DND-41 (cell line): ENCODE data around the gene ZNF99.
"Not testable (repeated sequence)": the region's sequence is repeated elsewhere in the genome, so short reads cannot be mapped to it uniquely, and the experiment has no call there.

Experiments
- ATAC-seq: fragments of 200-7000 bp; cut with Tn5 transposase; 3 replicates; pipeline ENCODE4 v1.9.1; 2021; ENCODE audit warnings: low read depth; ENCODE audit not compliant: insufficient read depth
- DNase-seq: peaks from one replicate; pipeline ENCODE4 v3.0.0-alpha.2; 2020
- H2AFZ ChIP-seq: 2 replicates; pipeline ENCODE4 v1.6.0; 2012; ENCODE audit warnings: low read depth, low read length
- H3K27ac ChIP-seq: 2 replicates; pipeline ENCODE4 v1.5.1; 2012; ENCODE audit warnings: low read length, inconsistent platforms
- H3K27me3 ChIP-seq: fragments of 200-600 bp; sonication (generic); 2 replicates; pipeline ENCODE4 v1.6.0; 2012; ENCODE audit warnings: low read length, mild to moderate bottlenecking, inconsistent platforms; ENCODE audit not compliant: insufficient read depth, poor library complexity
- H3K36me3 ChIP-seq: 2 replicates; pipeline ENCODE4 v1.5.1; 2012; ENCODE audit warnings: low read length, inconsistent platforms; ENCODE audit not compliant: insufficient read depth
- H3K4me1 ChIP-seq: 2 replicates; pipeline ENCODE4 v1.5.1; 2012; ENCODE audit warnings: mild to moderate bottlenecking, low read length; ENCODE audit not compliant: insufficient read depth
- H3K4me2 ChIP-seq: 2 replicates; pipeline ENCODE4 v1.6.0; 2012; ENCODE audit warnings: mild to moderate bottlenecking, moderate library complexity, low read length, inconsistent platforms; ENCODE audit not compliant: insufficient read depth
- H3K4me3 ChIP-seq, 2 experiments: fragments of 200-600 bp in 1 of 2; shearing (Covaris generic) in 1 of 2; 2 replicates each; pipeline ENCODE4 v1.5.1; 2012 to 2016; ENCODE audit warnings: inconsistent platforms in 2 of 2, low read length in 2 of 2, mild to moderate bottlenecking in 2 of 2, low read depth in 1 of 2, moderate library complexity in 1 of 2
- H3K79me2 ChIP-seq: 2 replicates; pipeline ENCODE4 v1.6.0; 2012; ENCODE audit warnings: low read length, inconsistent platforms; ENCODE audit not compliant: insufficient read depth
- H3K9ac ChIP-seq: 2 replicates; pipeline ENCODE4 v1.6.0; 2012; ENCODE audit warnings: low read depth, mild to moderate bottlenecking, inconsistent platforms, low read length, moderate library complexity
- H3K9me3 ChIP-seq: 2 replicates; pipeline ENCODE4 v1.5.1; 2012; ENCODE audit warnings: low read length, moderate library complexity, mild to moderate bottlenecking, inconsistent platforms; ENCODE audit not compliant: insufficient read depth, severe bottlenecking
- H4K20me1 ChIP-seq: 2 replicates; pipeline ENCODE4 v1.6.0; 2012; ENCODE audit warnings: low read length; ENCODE audit not compliant: insufficient read depth
- CTCF ChIP-seq: IDR thresholded peaks from 2 replicates; pipeline ENCODE4 v1.5.1; 2012; ENCODE audit warnings: borderline replicate concordance, low read length, moderate library complexity, mild to moderate bottlenecking; ENCODE audit not compliant: poor library complexity, severe bottlenecking; ENCODE audit errors: extremely low read depth
- EZH2 ChIP-seq: IDR thresholded peaks from 3 replicates; pipeline ENCODE4 v1.6.1; 2012; ENCODE audit warnings: borderline replicate concordance, low read depth, mild to moderate bottlenecking, moderate library complexity, low read length, inconsistent platforms; ENCODE audit not compliant: severe bottlenecking

Gene ZNF99

GRCh38 chr19:22708983-22709382, 75.0 kb downstream of the ZNF99 start:
- H3K27me3 ChIP-seq, result no peaks in the 10 kb centered on the region
- peaks cover 8% of the 10 kb centered on the region for H3K9me3 ChIP-seq
- DNase-seq, result no peak
- no peak for TF ChIP-seq EZH2
- TF ChIP-seq CTCF, result no peak
- H4K20me1 ChIP-seq, result no peaks in the 10 kb centered on the region
- no peaks in the 10 kb centered on the region for H3K4me1 ChIP-seq
- no peak overlapping the region for H3K27ac ChIP-seq
- ATAC-seq, result no peak
- H3K9ac ChIP-seq, result no peak overlapping the region
- no peaks in the 10 kb centered on the region for H3K36me3 ChIP-seq
- no peak overlapping the region for H3K4me3 ChIP-seq
- no peak overlapping the region for H2AFZ ChIP-seq
- no peaks in the 10 kb centered on the region for H3K79me2 ChIP-seq
- no peak overlapping the region for H3K4me2 ChIP-seq

GRCh38 chr19:22703096-22703495, 80.9 kb downstream of the ZNF99 start:
- not testable (repeated sequence) for H3K9ac ChIP-seq, H3K4me1 ChIP-seq, ATAC-seq, H3K79me2 ChIP-seq, H4K20me1 ChIP-seq, DNase-seq, H3K4me3 ChIP-seq, H3K27ac ChIP-seq, H2AFZ ChIP-seq, H3K27me3 ChIP-seq, H3K36me3 ChIP-seq, H3K4me2 ChIP-seq
- peaks cover 11% of the 10 kb centered on the region for H3K9me3 ChIP-seq

GRCh38 chr19:22702661-22703060, 81.3 kb downstream of the ZNF99 start:
- H3K79me2 ChIP-seq, H3K27me3 ChIP-seq, ATAC-seq, H3K4me1 ChIP-seq, H4K20me1 ChIP-seq, H3K9ac ChIP-seq, H3K4me2 ChIP-seq, H2AFZ ChIP-seq, H3K4me3 ChIP-seq, H3K36me3 ChIP-seq, H3K27ac ChIP-seq: not testable (repeated sequence)
- H3K9me3 ChIP-seq, result peaks cover 11% of the 10 kb centered on the region
- DNase-seq, result peak; percentile 19
